Brain microvascular endothelial cell (primary cell): ENCODE measurements around the gene C2orf80.

ENCODE experiments used
- DNase-seq: peaks from one replicate; pipeline ENCODE4 v3.0.0-alpha.2; 2020
- H3K27ac ChIP-seq: fragments of 250-450 bp; sonication (Bioruptor Pico); 2 replicates; pipeline ENCODE4 v1.5.1; 2020; ENCODE audit warnings: mild to moderate bottlenecking, moderate library complexity
- H3K27me3 ChIP-seq: fragments of 250-450 bp; sonication (Bioruptor Pico); replicated peaks from 2 replicates; pipeline ENCODE4 v1.5.1; 2020; ENCODE audit warnings: mild to moderate bottlenecking
- H3K36me3 ChIP-seq: fragments of 250-450 bp; sonication (Bioruptor Pico); replicated peaks from 2 replicates; pipeline ENCODE4 v1.5.1; 2020; ENCODE audit warnings: mild to moderate bottlenecking
- H3K4me3 ChIP-seq: 2 replicates; pipeline ENCODE4 v1.5.1; 2011; ENCODE audit warnings: low read depth, mild to moderate bottlenecking, control low read depth, low read length, moderate library complexity
- in situ Hi-C: cut with HindIII; loops from 2 replicates; pipeline ENCODE4 v1.10.0; 2017; ENCODE audit warnings: low sequenced_read_pairs, low pct_ligation_motif_present
- TF ChIP-seq, protein P1 (sequence below): IDR thresholded peaks from 2 replicates; pipeline ENCODE4 v1.5.1; 2011; ENCODE audit warnings: low read depth, mild to moderate bottlenecking, moderate library complexity, low read length, control low read depth, inconsistent platforms; ENCODE audit errors: missing control alignments

The C2orf80 gene

DNA sequence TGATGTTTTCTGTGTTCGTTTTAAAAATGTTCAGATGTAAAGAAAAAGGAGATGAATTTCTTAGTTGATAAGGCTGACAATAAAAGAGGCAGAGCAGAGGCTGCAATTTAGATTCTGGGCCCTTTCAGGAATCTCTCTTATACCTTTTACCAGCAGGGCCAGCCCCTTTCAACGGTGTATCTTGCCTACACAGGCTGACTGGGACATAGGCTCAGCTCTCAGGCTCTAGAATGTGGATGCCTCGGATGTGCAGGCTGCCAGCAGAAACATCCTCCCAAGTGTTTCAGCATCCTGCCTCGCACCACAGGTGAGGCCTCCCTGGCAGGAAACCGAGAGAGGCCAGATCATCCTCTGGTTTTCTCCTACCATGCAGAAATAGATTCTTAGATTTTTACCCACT is 3.4 kb downstream of the C2orf80 start:
- Histone ChIP-seq H3K27me3 (peaks cover 2% of the 10 kb centered on the region), H3K27ac (no peak overlapping the region), H3K4me3 (no peak overlapping the region), H3K36me3 (no peaks in the 10 kb centered on the region)
- in situ Hi-C loops = no loop called here
- DNase-seq = no peak
- TF ChIP-seq, protein P1, sequence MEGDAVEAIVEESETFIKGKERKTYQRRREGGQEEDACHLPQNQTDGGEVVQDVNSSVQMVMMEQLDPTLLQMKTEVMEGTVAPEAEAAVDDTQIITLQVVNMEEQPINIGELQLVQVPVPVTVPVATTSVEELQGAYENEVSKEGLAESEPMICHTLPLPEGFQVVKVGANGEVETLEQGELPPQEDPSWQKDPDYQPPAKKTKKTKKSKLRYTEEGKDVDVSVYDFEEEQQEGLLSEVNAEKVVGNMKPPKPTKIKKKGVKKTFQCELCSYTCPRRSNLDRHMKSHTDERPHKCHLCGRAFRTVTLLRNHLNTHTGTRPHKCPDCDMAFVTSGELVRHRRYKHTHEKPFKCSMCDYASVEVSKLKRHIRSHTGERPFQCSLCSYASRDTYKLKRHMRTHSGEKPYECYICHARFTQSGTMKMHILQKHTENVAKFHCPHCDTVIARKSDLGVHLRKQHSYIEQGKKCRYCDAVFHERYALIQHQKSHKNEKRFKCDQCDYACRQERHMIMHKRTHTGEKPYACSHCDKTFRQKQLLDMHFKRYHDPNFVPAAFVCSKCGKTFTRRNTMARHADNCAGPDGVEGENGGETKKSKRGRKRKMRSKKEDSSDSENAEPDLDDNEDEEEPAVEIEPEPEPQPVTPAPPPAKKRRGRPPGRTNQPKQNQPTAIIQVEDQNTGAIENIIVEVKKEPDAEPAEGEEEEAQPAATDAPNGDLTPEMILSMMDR = no peak

- DNase-seq = no peak
- TF ChIP-seq, protein P1 = no peak
These were observed 5.7 kb downstream of the C2orf80 start for GRCh38 chr2:208183972-208184705.

GRCh38 chr2:208183526-208183925 is 6.3 kb downstream of the C2orf80 start:
- peaks cover 2% of the 10 kb centered on the region for H3K27me3 ChIP-seq
- no peak overlapping the region for H3K4me3 ChIP-seq
- no peak for DNase-seq
- TF ChIP-seq, protein P1 = no peak
- in situ Hi-C loops = no loop called here
- no peaks in the 10 kb centered on the region for H3K36me3 ChIP-seq
- no peak overlapping the region for H3K27ac ChIP-seq

More at GRCh38 chr2:208183972-208184705, 5.7 kb downstream of the C2orf80 start:
- no peaks in the 10 kb centered on the region for H3K36me3 ChIP-seq
- H3K27ac ChIP-seq = no peak overlapping the region
- H3K27me3 ChIP-seq = peaks cover 2% of the 10 kb centered on the region
- in situ Hi-C loops = no loop called here
- H3K4me3 ChIP-seq = no peak overlapping the region

DNA sequence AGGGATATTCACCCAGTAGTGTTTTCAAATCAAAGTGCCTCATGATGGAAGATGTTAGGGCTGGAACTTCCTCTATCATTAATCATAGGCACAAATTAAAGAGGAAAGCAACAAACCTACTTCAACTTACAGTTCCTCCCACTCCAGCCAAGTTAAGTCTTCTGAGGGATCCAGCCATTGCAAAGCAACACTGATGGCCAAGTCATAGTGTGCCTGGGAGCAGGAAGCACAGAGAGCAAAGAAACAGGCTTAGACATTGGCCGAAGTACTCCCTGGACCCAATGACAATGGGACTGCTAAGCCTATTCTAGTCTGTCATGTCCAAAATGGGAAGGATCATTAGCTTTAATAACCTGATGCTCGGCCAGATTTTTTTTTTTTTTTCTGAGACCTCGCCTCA is 7.0 kb downstream of the C2orf80 start:
- no peak overlapping the region for H3K4me3 ChIP-seq
- no peaks in the 10 kb centered on the region for H3K36me3 ChIP-seq
- no peak for DNase-seq
- in situ Hi-C loops = no loop called here
- H3K27me3 ChIP-seq = peaks cover 2% of the 10 kb centered on the region
- H3K27ac ChIP-seq = no peak overlapping the region
- TF ChIP-seq, protein P1 = no peak

DNA sequence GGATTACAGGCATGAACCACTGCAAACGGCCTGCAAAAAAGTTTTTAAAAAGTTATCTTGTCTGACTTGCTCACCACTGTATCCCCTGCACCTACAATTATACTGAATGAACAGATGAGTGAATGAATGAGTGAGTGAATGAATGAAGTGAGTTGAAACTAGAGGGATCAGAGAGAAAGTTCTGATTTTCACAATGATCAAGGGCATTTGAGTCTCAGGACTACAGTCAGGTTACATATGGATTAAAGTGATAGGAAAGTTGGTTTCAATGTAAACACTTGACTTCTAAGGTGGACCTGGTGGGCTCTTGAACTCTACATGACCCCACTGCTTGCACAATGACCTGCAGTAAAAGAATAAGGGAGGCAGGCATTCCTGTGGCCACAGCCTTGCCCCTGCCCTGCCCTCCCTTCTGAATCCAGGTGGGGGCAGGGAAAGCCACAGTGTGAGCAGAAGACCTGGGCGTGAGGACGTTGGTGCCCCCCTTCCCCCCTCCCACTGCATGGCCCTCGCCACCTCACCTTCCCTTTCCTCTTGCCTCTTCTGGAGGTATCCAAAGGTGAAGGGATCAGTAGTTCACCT is 10.7 kb downstream of the C2orf80 start:
- in situ Hi-C loops = no loop called here
- no peak overlapping the region for H3K27ac ChIP-seq
- DNase-seq = no peak
- H3K36me3 ChIP-seq = no peaks in the 10 kb centered on the region
- TF ChIP-seq, protein P1 = no peak
- no peak overlapping the region for H3K4me3 ChIP-seq
- peaks cover 2% of the 10 kb centered on the region for H3K27me3 ChIP-seq

GRCh38 chr2:208175840-208176153 is 14.0 kb downstream of the C2orf80 start:
- no peaks in the 10 kb centered on the region for H3K27me3 ChIP-seq
- no peak for DNase-seq
- no peak overlapping the region for H3K4me3 ChIP-seq
- TF ChIP-seq, protein P1 = no peak
- in situ Hi-C loops = no loop called here
- no peak overlapping the region for H3K27ac ChIP-seq
- H3K36me3 ChIP-seq = no peaks in the 10 kb centered on the region
